Measurements from ENCODE around the gene TNFAIP1.

DNA sequence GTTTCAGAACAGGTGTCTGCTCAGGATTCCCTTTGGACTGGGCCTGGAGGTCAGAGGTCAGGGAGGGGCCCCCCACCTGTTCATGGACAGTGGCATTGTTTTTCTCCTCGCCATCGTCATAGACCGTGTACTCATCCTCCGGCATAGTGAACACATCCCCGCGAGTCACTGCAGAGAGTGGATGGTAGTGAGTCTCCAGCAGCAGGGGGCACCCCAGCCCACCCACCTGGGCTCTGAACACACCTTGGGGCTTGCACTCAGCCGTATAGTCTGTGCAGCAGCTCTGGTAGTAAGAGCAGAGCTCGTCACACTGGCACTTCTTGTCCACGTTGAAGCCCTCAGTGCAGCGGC is 34.1 kb downstream of the TNFAIP1 start:
- TF ChIP-seq, protein P1, sequence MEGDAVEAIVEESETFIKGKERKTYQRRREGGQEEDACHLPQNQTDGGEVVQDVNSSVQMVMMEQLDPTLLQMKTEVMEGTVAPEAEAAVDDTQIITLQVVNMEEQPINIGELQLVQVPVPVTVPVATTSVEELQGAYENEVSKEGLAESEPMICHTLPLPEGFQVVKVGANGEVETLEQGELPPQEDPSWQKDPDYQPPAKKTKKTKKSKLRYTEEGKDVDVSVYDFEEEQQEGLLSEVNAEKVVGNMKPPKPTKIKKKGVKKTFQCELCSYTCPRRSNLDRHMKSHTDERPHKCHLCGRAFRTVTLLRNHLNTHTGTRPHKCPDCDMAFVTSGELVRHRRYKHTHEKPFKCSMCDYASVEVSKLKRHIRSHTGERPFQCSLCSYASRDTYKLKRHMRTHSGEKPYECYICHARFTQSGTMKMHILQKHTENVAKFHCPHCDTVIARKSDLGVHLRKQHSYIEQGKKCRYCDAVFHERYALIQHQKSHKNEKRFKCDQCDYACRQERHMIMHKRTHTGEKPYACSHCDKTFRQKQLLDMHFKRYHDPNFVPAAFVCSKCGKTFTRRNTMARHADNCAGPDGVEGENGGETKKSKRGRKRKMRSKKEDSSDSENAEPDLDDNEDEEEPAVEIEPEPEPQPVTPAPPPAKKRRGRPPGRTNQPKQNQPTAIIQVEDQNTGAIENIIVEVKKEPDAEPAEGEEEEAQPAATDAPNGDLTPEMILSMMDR (IDR thresholded peaks at IDR 0.05 in 4 of 5, conservative IDR thresholded peaks at IDR 0.05 in 1 of 5): no peak
- no peak for TF ChIP-seq POLR2A (IDR thresholded peaks at IDR 0.05)
